HEK293 (cell line): ENCODE results near the gene MAN2B1.

ENCODE experiments used
- CTCF ChIA-PET: fragments of 350-600 bp; formaldehyde crosslinking; extraction: SDS; loops from one replicate; lab custom pipeline; 2021; ENCODE audit warnings: antibody characterized with exemption; lab: Yijun Ruan, JAX
- POLR2A ChIA-PET: fragments of 300-600 bp; formaldehyde crosslinking; extraction: SDS; loops from one replicate; lab custom pipeline; 2020; ENCODE audit warnings: antibody characterized with exemption, inconsistent platforms; lab: Yijun Ruan, JAX
- H3K27ac ChIP-seq: fragments of 200-500 bp; sonication (Bioruptor generic); 2 replicates; pipeline ENCODE4 v1.5.1; 2014; ENCODE audit warnings: low read depth, low read length, control low read depth, inconsistent platforms; ENCODE audit errors: extremely low read depth
- H3K36me3 ChIP-seq, 2 experiments: fragments of 200-500 bp in 1 of 2; sonication (Bioruptor generic) in 1 of 2; 1 replicate in 1 of 2; 2 replicates in 1 of 2; pipeline ENCODE4 v1.5.1; 2014 to 2017; ENCODE audit warnings: inconsistent platforms in 2 of 2, low read length in 2 of 2; ENCODE audit not compliant: control insufficient read depth in 2 of 2, insufficient read depth in 1 of 2
- H3K4me1 ChIP-seq: fragments of 200-500 bp; sonication (Bioruptor generic); 2 replicates; pipeline ENCODE4 v1.5.1; 2014; ENCODE audit warnings: mild to moderate bottlenecking, low read length, inconsistent platforms; ENCODE audit not compliant: control insufficient read depth, insufficient read depth
- H3K4me3 ChIP-seq: 2 replicates; pipeline ENCODE4 v1.5.1; 2011; ENCODE audit warnings: low read depth, mild to moderate bottlenecking, control low read depth, low read length, moderate library complexity
- H3K9me3 ChIP-seq: fragments of 200-500 bp; sonication (Bioruptor generic); 2 replicates; pipeline ENCODE4 v1.5.1; 2014; ENCODE audit warnings: low read depth, low read length, inconsistent platforms; ENCODE audit not compliant: control insufficient read depth, insufficient read depth
- EGR2 ChIP-seq: fragments of 450-650 bp; formaldehyde crosslinking; IDR thresholded peaks from 2 replicates; pipeline ENCODE4 v1.5.1; 2016; ENCODE audit warnings: low read depth, missing biosample characterization, missing genetic modification characterization
- HOXC10 ChIP-seq: sonication (generic); formaldehyde crosslinking; IDR thresholded peaks from 2 replicates; pipeline ENCODE4 v1.8.1; 2023; ENCODE audit warnings: mild to moderate bottlenecking, missing genetic modification reagents
- HOXD13 ChIP-seq: sonication (generic); formaldehyde crosslinking; IDR thresholded peaks from 2 replicates; pipeline ENCODE4 v1.8.0; 2022; ENCODE audit warnings: missing genetic modification reagents, borderline replicate concordance
- KLF10 ChIP-seq: fragments of 450-650 bp; IDR thresholded peaks from 2 replicates; pipeline ENCODE4 v1.5.1; 2018; ENCODE audit warnings: missing biosample characterization, mild to moderate bottlenecking, missing genetic modification characterization
- PRDM1 ChIP-seq: fragments of 450-650 bp; formaldehyde crosslinking; IDR thresholded peaks from 2 replicates; pipeline ENCODE4; 2016; ENCODE audit warnings: missing biosample characterization, missing genetic modification characterization
- SP3 ChIP-seq: fragments of 450-650 bp; formaldehyde crosslinking; IDR thresholded peaks from 2 replicates; pipeline ENCODE4 v1.5.1; 2016; ENCODE audit warnings: missing biosample characterization, missing genetic modification characterization
- TRIM28 ChIP-seq: IDR thresholded peaks from 2 replicates; pipeline ENCODE4 v1.6.1; 2011; ENCODE audit warnings: low read length, control low read depth, borderline replicate concordance
- ZNF10 ChIP-seq: fragments of 450-650 bp; formaldehyde crosslinking; IDR thresholded peaks from 2 replicates; pipeline ENCODE4 v1.5.1; 2017; ENCODE audit warnings: missing biosample characterization, missing genetic modification characterization
- ZNF114 ChIP-seq: fragments of 450-650 bp; formaldehyde crosslinking; IDR thresholded peaks from 2 replicates; pipeline ENCODE4 v1.5.0; 2017; ENCODE audit warnings: missing biosample characterization, missing genetic modification characterization
- ZNF155 ChIP-seq: fragments of 450-650 bp; formaldehyde crosslinking; IDR thresholded peaks from 2 replicates; pipeline ENCODE4 v1.5.1; 2016; ENCODE audit warnings: missing biosample characterization, missing genetic modification characterization
- ZNF19 ChIP-seq: fragments of 450-650 bp; formaldehyde crosslinking; IDR thresholded peaks from 2 replicates; pipeline ENCODE4; 2016; ENCODE audit warnings: missing biosample characterization, missing genetic modification characterization, low read depth
- ZNF423 ChIP-seq: fragments of 450-650 bp; formaldehyde crosslinking; IDR thresholded peaks from 2 replicates; pipeline ENCODE4 v1.5.1; 2016; ENCODE audit warnings: missing biosample characterization, missing genetic modification characterization
- ZNF501 ChIP-seq: fragments of 450-650 bp; formaldehyde crosslinking; IDR thresholded peaks from 2 replicates; pipeline ENCODE4 v1.5.1; 2016; ENCODE audit warnings: missing biosample characterization, missing genetic modification characterization
- ZNF585B ChIP-seq: fragments of 450-650 bp; formaldehyde crosslinking; IDR thresholded peaks from 2 replicates; pipeline ENCODE4 v1.5.1; 2016; ENCODE audit warnings: missing biosample characterization, missing genetic modification characterization
- ZNF701 ChIP-seq: fragments of 450-650 bp; formaldehyde crosslinking; IDR thresholded peaks from 2 replicates; pipeline ENCODE4 v1.5.1; 2016; ENCODE audit warnings: missing biosample characterization, missing genetic modification characterization
- ZNF837 ChIP-seq: fragments of 450-650 bp; formaldehyde crosslinking; IDR thresholded peaks from 2 replicates; pipeline ENCODE4 v1.5.1; 2016; ENCODE audit warnings: missing biosample characterization, missing genetic modification characterization
- TF ChIP-seq, protein P1 (sequence below): fragments of 450-650 bp; formaldehyde crosslinking; IDR thresholded peaks from 2 replicates; pipeline ENCODE4 v1.5.1; 2016; ENCODE audit warnings: missing biosample characterization, missing genetic modification characterization
- TF ChIP-seq, protein P2 (sequence below): fragments of 450-650 bp; formaldehyde crosslinking; IDR thresholded peaks from 2 replicates; pipeline ENCODE4 v1.5.1; 2016; ENCODE audit warnings: missing biosample characterization, missing genetic modification characterization
- TF ChIP-seq, protein P3 (sequence below): fragments of 450-650 bp; formaldehyde crosslinking; conservative IDR thresholded peaks from 2 replicates; pipeline ENCODE4 v1.5.1; 2016; ENCODE audit warnings: low read depth, missing biosample characterization, missing genetic modification characterization
- TF ChIP-seq, protein P4 (sequence below): fragments of 450-650 bp; formaldehyde crosslinking; IDR thresholded peaks from 2 replicates; pipeline ENCODE4 v1.5.1; 2017; ENCODE audit warnings: missing biosample characterization, missing genetic modification characterization
- TF ChIP-seq, protein P5 (sequence below): fragments of 450-650 bp; formaldehyde crosslinking; IDR thresholded peaks from 2 replicates; pipeline ENCODE4 v1.5.1; 2016; ENCODE audit warnings: missing biosample characterization, missing genetic modification characterization
- TF ChIP-seq, protein P6 (sequence below): fragments of 450-650 bp; formaldehyde crosslinking; IDR thresholded peaks from 2 replicates; pipeline ENCODE4 v1.5.1; 2016; ENCODE audit warnings: missing biosample characterization, missing genetic modification characterization
- TF ChIP-seq, protein P7 (sequence below): fragments of 450-650 bp; formaldehyde crosslinking; IDR thresholded peaks from 2 replicates; pipeline ENCODE4 v1.5.1; 2016; ENCODE audit warnings: missing biosample characterization, missing genetic modification characterization

Gene MAN2B1

DNA sequence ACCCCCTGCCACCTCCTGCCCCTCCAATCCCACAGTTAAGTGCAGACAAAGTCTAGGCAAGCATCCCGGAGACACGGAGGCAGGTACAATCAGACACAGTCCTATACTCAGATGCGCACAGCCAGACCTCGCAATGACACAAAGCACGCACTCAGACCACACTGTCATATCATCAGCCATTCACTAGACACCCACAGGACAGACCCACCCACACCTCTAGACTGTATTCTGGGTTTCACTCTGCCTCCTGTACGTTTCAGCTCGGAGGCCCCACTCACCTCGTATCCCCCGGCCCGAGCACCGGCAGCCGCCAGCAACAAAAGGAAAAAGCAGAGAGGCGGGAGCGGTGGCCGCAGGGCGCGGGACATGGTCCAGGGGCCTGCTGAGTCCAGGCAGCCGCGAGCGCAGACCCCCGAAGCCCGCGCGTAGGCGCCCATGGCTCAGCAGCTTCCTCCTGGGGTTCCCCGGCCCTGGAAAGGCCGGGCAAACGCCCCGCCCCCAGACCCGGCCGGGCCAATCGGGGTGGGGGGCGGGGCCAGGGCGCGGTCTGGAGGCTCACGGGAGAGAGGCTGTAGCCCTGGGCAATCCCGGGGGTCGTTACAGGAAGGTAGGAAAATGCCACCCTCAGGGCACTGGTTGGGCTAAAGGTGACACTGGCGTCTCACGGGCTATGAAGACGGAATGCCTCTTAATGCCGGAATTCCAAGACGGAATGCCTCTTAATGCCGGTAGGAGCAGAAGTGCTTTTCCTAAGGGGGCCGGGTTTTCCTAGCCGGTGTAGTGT is at the start of gene MAN2B1, which contains the start of gene WDR83:
Gene MAN2B1 (minus strand): TSS at position 478 of the 784 bp plus-strand sequence. CDS start 41 bp downstream, at position 437.
Gene WDR83 (plus strand): TSS at position 543 of the 784 bp plus-strand sequence. CDS start 2,984 bp downstream, outside the sequence.
- Histone ChIP-seq H3K4me3 (peak within 1 kb of the TSS; percentile 76), H3K9me3 (no peaks in the 10 kb centered on the region), H3K27ac (peak within 1 kb of the TSS; percentile 45; the same call in 1 of the 2 replicates), H3K4me1 (no peaks in the 10 kb centered on the region), H3K36me3 (peaks cover 11 to 55% of the 10 kb centered on the region in 2 experiments; a peak in 2 of 3 replicates)
- POLR2A ChIA-PET, result interaction anchor here (0.6 to 1.9 kb wide), 8 partner anchors 12 to 101 kb away, joined by 3 to 9 read pairs (median 4); partner anchors contain the start of genes DHPS, FBXW9, ZNF490 and ZNF791
- CTCF ChIA-PET, result interaction anchor here (0.5 to 1.8 kb wide), 3 partner anchors 9 to 265 kb away, joined by 3 to 5 read pairs (median 4); no protein-coding TSS in a partner anchor
- TF ChIP-seq, protein P1, sequence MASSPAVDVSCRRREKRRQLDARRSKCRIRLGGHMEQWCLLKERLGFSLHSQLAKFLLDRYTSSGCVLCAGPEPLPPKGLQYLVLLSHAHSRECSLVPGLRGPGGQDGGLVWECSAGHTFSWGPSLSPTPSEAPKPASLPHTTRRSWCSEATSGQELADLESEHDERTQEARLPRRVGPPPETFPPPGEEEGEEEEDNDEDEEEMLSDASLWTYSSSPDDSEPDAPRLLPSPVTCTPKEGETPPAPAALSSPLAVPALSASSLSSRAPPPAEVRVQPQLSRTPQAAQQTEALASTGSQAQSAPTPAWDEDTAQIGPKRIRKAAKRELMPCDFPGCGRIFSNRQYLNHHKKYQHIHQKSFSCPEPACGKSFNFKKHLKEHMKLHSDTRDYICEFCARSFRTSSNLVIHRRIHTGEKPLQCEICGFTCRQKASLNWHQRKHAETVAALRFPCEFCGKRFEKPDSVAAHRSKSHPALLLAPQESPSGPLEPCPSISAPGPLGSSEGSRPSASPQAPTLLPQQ (tag by site-specific recombination), result peak; percentile 20; the same call in 1 of the 2 replicates
- TF ChIP-seq HOXD13, result no peak
- TF ChIP-seq ZNF19 (tag by site-specific recombination), result no peak
- TF ChIP-seq ZNF501 (tag by site-specific recombination), result no peak
- TF ChIP-seq ZNF837, result no peak
- TF ChIP-seq PRDM1 (tag by site-specific recombination), result no peak
- TF ChIP-seq, protein P2, sequence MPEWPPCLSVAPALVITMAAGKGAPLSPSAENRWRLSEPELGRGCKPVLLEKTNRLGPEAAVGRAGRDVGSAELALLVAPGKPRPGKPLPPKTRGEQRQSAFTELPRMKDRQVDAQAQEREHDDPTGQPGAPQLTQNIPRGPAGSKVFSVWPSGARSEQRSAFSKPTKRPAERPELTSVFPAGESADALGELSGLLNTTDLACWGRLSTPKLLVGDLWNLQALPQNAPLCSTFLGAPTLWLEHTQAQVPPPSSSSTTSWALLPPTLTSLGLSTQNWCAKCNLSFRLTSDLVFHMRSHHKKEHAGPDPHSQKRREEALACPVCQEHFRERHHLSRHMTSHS (tag by site-specific recombination), result no peak
- TF ChIP-seq, protein P3, sequence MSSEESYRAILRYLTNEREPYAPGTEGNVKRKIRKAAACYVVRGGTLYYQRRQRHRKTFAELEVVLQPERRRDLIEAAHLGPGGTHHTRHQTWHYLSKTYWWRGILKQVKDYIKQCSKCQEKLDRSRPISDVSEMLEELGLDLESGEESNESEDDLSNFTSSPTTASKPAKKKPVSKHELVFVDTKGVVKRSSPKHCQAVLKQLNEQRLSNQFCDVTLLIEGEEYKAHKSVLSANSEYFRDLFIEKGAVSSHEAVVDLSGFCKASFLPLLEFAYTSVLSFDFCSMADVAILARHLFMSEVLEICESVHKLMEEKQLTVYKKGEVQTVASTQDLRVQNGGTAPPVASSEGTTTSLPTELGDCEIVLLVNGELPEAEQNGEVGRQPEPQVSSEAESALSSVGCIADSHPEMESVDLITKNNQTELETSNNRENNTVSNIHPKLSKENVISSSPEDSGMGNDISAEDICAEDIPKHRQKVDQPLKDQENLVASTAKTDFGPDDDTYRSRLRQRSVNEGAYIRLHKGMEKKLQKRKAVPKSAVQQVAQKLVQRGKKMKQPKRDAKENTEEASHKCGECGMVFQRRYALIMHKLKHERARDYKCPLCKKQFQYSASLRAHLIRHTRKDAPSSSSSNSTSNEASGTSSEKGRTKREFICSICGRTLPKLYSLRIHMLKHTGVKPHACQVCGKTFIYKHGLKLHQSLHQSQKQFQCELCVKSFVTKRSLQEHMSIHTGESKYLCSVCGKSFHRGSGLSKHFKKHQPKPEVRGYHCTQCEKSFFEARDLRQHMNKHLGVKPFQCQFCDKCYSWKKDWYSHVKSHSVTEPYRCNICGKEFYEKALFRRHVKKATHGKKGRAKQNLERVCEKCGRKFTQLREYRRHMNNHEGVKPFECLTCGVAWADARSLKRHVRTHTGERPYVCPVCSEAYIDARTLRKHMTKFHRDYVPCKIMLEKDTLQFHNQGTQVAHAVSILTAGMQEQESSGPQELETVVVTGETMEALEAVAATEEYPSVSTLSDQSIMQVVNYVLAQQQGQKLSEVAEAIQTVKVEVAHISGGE (tag by site-specific recombination), result 0 out of 2 replicates have a peak, but pooled peaks have one; percentile 32
- TF ChIP-seq SP3 (tag by site-specific recombination), result peak; percentile 62
- TF ChIP-seq, protein P4, sequence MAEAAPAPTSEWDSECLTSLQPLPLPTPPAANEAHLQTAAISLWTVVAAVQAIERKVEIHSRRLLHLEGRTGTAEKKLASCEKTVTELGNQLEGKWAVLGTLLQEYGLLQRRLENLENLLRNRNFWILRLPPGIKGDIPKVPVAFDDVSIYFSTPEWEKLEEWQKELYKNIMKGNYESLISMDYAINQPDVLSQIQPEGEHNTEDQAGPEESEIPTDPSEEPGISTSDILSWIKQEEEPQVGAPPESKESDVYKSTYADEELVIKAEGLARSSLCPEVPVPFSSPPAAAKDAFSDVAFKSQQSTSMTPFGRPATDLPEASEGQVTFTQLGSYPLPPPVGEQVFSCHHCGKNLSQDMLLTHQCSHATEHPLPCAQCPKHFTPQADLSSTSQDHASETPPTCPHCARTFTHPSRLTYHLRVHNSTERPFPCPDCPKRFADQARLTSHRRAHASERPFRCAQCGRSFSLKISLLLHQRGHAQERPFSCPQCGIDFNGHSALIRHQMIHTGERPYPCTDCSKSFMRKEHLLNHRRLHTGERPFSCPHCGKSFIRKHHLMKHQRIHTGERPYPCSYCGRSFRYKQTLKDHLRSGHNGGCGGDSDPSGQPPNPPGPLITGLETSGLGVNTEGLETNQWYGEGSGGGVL (tag by site-specific recombination), result peak; percentile 31; the same call in 1 of the 2 replicates
- TF ChIP-seq, protein P5, sequence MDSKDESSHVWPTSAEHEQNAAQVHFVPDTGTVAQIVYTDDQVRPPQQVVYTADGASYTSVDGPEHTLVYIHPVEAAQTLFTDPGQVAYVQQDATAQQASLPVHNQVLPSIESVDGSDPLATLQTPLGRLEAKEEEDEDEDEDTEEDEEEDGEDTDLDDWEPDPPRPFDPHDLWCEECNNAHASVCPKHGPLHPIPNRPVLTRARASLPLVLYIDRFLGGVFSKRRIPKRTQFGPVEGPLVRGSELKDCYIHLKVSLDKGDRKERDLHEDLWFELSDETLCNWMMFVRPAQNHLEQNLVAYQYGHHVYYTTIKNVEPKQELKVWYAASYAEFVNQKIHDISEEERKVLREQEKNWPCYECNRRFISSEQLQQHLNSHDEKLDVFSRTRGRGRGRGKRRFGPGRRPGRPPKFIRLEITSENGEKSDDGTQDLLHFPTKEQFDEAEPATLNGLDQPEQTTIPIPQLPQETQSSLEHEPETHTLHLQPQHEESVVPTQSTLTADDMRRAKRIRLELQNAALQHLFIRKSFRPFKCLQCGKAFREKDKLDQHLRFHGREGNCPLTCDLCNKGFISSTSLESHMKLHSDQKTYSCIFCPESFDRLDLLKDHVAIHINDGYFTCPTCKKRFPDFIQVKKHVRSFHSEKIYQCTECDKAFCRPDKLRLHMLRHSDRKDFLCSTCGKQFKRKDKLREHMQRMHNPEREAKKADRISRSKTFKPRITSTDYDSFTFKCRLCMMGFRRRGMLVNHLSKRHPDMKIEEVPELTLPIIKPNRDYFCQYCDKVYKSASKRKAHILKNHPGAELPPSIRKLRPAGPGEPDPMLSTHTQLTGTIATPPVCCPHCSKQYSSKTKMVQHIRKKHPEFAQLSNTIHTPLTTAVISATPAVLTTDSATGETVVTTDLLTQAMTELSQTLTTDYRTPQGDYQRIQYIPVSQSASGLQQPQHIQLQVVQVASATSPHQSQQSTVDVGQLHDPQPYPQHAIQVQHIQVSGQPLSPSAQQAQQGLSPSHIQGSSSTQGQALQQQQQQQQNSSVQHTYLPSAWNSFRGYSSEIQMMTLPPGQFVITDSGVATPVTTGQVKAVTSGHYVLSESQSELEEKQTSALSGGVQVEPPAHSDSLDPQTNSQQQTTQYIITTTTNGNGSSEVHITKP (tag by site-specific recombination), result peak; percentile 48; the same call in 1 of the 2 replicates
- TF ChIP-seq, protein P6, sequence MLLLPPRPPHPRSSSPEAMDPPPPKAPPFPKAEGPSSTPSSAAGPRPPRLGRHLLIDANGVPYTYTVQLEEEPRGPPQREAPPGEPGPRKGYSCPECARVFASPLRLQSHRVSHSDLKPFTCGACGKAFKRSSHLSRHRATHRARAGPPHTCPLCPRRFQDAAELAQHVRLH (tag by site-specific recombination), result 0 out of 2 replicates have a peak, but pooled peaks have one; percentile 40
- no peak for TF ChIP-seq ZNF155 (tag by site-specific recombination)
- TF ChIP-seq HOXC10 (CRISPR knock-in tag), result no peak
- TF ChIP-seq, protein P7, sequence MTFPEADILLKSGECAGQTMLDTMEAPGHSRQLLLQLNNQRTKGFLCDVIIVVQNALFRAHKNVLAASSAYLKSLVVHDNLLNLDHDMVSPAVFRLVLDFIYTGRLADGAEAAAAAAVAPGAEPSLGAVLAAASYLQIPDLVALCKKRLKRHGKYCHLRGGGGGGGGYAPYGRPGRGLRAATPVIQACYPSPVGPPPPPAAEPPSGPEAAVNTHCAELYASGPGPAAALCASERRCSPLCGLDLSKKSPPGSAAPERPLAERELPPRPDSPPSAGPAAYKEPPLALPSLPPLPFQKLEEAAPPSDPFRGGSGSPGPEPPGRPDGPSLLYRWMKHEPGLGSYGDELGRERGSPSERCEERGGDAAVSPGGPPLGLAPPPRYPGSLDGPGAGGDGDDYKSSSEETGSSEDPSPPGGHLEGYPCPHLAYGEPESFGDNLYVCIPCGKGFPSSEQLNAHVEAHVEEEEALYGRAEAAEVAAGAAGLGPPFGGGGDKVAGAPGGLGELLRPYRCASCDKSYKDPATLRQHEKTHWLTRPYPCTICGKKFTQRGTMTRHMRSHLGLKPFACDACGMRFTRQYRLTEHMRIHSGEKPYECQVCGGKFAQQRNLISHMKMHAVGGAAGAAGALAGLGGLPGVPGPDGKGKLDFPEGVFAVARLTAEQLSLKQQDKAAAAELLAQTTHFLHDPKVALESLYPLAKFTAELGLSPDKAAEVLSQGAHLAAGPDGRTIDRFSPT, result peak; percentile 78
- no peak for TF ChIP-seq ZNF10 (tag by site-specific recombination)
- TF ChIP-seq ZNF701 (tag by site-specific recombination), result no peak
- TF ChIP-seq TRIM28, result no peak
- no peak for TF ChIP-seq ZNF114 (tag by site-specific recombination)
- peak; percentile 94 for TF ChIP-seq KLF10 (tag by site-specific recombination)
- TF ChIP-seq ZNF423 (tag by site-specific recombination), result no peak
- TF ChIP-seq EGR2, result peak; percentile 82
- TF ChIP-seq ZNF585B (tag by site-specific recombination), result no peak
